OCI-LY1 (cell line): ENCODE measurements around the gene ARHGEF10L.

Source experiments
- CTCF ChIP-seq: fragments of 200-600 bp; sonication (generic), shearing (Covaris generic); IDR thresholded peaks from 2 replicates; pipeline ENCODE4 v1.5.1; 2017; ENCODE audit warnings: mild to moderate bottlenecking, antibody characterized with exemption, low read length, moderate library complexity, mixed read lengths
- EZH2 ChIP-seq: fragments of 200-600 bp; sonication (generic), shearing (Covaris generic); IDR thresholded peaks from 2 replicates; pipeline ENCODE4 v1.8.0; 2017; ENCODE audit warnings: borderline replicate concordance, mixed run types, mild to moderate bottlenecking, antibody characterized with exemption, low read length, moderate library complexity, mixed read lengths

GRCh38 chr1:17655169-17655568 is 115.7 kb downstream of the ARHGEF10L start:
- no peak for TF ChIP-seq CTCF
- TF ChIP-seq EZH2: no peak
